NCI-H345 (cell line): ENCODE results near the gene ADCY6.
"Not testable (repeated sequence)": the region's sequence is repeated elsewhere in the genome, so short reads cannot be mapped to it uniquely, and the experiment has no call there.

Source experiments
- DNase-seq: peaks from one replicate; lab custom pipeline; 2025; lab: John Stamatoyannopoulos, UW

The ADCY6 gene

DNA sequence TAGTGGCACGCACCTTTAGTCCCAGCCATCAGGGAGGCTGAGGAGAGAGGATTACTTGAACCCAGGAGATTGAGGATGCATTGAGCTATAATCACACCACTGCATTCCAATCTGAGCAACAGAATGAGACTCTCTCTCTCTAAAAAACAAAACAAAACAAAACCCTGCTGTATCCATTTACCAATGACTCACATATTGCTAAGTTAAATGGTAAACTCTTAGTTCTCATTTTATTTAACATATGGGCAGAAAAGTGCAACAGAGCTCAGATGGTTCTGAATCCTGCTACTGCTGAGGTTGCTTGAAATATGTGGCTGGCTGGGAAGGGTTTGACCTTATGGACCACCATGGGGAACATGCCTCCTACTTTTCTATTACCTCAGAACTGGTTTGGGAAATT lies 38.7 kb downstream of the ADCY6 start:
- no peak for DNase-seq

DNA sequence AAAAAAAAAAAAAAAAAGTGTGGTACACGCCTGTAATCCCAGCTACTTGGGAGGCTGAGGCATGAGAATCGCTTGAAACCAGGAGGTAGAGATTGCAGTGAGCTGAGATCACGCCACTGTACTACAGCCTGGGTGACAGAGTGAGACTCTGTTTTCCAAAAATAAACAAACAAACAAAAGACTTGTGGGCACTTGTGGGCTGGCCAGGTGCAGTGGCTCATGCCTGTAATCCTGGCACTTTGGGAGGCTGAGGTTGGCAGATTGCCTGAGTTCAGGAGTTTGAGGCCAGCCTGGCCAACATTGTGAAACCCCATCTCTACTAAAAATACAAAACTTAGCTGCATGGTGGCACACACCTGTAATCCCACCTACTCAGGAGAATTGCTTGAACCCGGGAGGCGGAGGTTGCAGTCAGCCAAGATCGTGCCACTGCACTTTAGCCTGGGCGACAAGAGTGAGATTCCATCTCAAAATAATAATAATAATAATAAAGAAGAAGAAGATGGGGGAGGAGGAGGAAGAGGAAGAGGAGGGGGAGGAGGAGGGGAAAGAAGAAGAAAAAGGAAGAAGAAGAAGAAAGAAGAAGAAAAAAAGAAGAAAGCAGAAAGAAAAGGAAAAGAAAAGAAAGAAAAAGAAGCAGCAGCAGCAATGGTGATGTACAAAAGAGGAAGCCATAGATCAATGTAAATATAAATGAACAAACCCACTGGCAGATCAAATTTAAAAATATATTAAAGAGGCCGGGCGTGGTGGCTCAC lies 44.5 kb downstream of the ADCY6 start:
- DNase-seq, result peak; percentile 10

DNA sequence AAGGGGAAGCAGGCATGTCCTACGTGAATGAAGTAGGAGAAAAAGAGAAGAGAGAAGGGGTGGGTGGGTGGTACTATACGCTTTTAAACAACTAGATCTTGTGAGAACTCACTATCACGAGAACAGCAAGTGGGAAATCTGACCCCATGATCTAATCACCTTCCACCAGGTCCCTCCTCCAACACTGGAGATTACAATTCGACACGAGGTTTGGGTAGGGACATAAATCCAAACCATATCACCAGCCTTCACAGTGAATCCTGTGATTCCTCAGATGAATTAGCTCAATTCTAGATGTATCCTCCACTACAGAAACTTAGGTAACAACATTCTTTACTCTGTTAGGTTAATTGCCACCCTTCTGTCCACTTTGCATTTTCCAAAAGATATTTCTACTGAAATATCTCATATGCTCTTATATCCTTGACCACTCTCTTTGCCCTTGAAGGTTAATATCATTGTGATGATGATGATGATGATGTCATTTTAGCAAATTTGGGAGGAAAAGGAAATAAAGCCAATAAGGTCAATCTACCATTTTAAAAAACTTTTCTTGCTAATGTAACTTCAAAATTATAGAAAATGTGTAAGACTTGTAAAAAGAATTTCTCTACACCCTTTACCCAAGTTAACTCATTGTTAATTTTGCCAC lies 49.1 kb downstream of the ADCY6 start:
- no peak for DNase-seq

DNA sequence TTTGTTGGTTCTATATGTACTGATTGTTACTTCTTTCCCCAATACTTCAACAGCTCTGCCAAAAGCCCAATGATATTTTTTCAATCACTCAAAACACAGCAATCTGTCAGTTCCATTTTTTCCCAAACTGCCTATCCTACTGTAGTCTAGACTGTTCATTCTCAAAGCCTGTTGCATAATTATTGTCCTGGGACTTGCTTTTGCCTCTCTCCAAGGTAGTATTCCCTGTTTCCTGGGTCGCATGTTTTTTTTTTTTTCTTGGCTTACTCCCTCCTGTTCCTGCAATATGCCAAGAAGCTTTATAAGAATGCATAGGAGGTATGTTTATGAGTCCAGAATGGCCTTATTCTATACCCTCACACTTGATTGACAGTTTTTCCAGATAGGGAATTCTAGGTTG lies 52.4 kb downstream of the ADCY6 start:
- DNase-seq, result no peak

DNA sequence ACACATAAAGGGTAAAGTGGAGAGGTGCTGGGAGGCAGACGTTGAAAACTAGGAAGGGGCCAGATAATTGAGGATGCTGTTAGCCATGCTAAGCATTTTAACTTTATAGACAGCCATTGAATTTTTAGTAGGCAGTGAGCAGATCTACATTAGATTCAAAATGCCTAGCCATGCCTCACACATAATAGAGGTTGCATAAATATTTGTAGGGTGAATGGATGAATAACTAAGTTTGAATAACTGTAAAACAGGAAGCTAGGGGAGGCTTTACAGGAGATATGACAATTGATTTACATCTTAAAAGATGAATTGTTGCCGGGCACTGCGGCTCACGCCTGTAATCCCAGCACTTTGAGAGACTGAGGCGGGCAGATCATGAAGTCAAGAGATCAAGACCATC lies 60.1 kb downstream of the ADCY6 start:
- no peak for DNase-seq

DNA sequence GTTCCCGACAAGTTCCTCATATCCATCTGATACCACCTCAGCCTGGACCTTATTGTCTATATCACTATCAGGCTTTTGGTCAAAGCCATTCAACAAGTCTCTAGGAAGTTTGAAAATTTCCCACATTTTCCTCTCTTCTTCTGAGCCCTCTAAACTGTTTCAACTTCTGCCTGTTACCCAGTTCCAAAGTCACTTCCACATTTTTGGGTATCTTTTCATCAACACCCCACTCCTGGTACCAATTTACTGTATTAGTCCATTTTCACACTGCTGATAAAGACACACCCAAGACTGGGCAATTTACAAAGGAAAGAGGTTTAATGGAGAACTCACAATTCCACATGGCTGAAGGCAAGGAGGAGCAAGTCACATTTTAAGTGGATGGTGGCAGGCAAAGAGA lies 68.2 kb downstream of the ADCY6 start:
- DNase-seq, result not testable (repeated sequence)

DNA sequence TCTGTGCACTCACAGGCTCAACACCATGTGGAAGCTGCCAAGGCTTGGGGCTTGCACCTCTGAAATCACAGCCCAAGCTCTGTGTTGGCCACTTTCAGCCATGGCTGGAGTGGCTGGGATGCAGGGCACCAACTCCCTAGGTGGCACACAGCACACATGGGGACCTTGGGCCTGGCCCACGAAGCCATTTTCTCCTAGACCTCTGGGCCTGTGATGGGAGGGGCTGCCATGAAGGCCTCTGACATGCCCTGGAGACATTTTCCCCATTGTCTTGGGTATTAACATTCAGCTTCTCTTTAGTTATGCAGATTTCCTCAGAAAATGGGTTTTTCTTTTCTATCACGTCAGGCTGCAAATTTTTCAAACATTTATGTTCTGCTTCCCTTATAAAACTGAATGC lies 68.7 kb downstream of the ADCY6 start:
- not testable (repeated sequence) for DNase-seq

DNA sequence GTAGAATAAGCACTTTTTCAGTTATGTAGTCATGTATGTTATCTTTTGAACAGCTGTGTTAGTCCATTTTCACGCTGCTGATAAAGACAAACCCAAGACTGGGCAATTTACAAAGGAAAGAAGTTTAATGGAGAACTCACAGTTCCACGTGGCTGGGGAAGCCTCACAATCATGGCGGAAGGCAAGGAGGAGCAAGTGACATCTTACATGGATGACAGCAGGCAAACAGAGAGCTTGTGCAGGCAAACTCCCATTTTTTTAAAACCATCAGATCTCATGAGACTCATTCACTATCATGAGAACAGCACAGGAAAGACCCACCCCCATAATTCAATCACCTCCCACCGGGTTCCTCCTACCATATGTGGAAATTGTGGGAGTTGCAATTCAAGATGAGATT lies 69.9 kb downstream of the ADCY6 start:
- DNase-seq, result not testable (repeated sequence)

DNA sequence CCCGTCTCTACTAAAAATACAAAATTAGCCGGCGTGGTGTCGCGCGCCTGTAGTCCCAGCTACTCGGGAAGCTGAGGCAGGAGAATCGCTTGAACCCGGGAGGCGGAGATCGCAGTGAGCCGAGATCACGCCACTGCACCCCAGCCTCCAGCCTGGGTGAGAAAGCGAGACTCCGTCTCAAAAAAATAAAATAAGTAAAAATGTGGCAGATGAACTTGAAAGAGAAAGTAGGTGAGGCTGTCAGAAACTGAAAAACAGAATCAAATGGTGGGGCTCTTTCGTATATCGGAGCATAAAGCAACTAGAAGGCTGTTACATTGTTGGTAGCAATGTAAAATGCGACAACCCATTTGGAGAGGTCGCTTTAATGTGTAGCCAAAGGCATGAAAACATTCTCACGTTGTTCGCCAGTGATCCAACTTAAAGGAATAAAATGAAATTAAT lies 71.6 kb downstream of the ADCY6 start:
- DNase-seq, result no peak

DNA sequence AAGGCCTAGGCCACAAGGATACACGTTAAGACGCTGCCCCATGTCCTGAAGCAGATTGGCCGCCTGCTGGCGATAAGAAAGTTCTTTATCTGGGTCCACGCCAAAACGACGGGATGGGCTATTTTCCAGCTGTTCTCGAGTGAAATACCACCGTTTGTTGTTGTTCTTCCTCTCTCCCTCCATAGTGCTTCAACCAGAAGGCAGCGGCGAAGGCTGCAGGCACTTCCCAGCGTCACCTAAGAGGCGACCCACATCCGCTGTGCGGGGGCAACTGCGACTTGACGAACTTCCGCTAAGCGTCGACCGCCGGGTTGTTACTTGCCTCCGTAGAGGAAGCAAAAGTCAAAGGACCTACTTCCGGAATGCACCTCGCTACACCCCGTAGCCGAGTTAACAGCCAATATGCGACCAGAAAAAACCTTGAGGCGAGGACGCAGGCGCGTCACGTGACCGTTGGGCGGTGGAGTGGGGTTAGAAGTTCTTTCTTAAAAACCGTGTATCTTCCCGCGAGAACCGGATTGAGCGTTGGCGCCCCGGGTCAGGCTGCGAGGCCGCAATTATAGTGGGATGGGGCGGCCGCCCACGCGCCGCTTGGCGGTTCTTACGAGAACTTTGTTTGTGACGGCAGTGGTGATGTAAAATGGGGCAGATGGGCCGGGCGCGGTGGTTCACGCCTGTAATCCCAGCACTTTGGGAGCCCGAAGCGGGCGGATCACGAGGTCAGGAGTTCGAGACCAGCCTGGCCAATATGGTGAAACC lies 72.2 kb downstream of the ADCY6 start, which contains the start of gene CCNT1:
TSS of gene CCNT1 (minus strand) at position 215 of the 759 bp plus-strand sequence. CDS start at position 183, 32 bp downstream.
- DNase-seq, result peak; percentile 90
